GM23338 (cell line): ENCODE measurements around the gene DOCK3. TPM values are rescaled to one million over a fixed set of nuclear protein-coding genes. Genes with fewer than 3 reads are reported as not detected.

Experiments used
- ATAC-seq: fragments of 200-7000 bp; cut with Tn5 transposase; 3 replicates; pipeline ENCODE4 v1.9.1; 2020
- DNase-seq: peaks from one replicate; pipeline ENCODE4 v3.0.0-alpha.2; 2015; ENCODE audit warnings: low spot score
- H2AFZ ChIP-seq: fragments of 200-600 bp; sonication (generic); 2 replicates; pipeline ENCODE4 v1.8.0; 2016; ENCODE audit warnings: antibody characterized with exemption, mild to moderate bottlenecking, moderate library complexity
- H3F3A ChIP-seq: fragments of 200-600 bp; sonication (generic); replicated peaks from 2 replicates; pipeline ENCODE4 v1.8.0; 2017; ENCODE audit warnings: antibody characterized with exemption, mixed run types, low read depth
- H3K27ac ChIP-seq: fragments of 200-600 bp; sonication (generic); 2 replicates; pipeline ENCODE4 v1.6.1; 2016; ENCODE audit warnings: low read depth
- H3K27me3 ChIP-seq: fragments of 200-600 bp; sonication (generic); 2 replicates; pipeline ENCODE4 v1.8.0; 2016; ENCODE audit warnings: mild to moderate bottlenecking, mixed run types, moderate library complexity; ENCODE audit not compliant: insufficient read depth
- H3K36me3 ChIP-seq: fragments of 200-600 bp; sonication (generic); 2 replicates; pipeline ENCODE4 v1.8.0; 2016; ENCODE audit warnings: mild to moderate bottlenecking; ENCODE audit not compliant: insufficient read depth
- H3K4me1 ChIP-seq: fragments of 200-600 bp; sonication (generic); 2 replicates; pipeline ENCODE4 v1.8.0; 2016; ENCODE audit warnings: mild to moderate bottlenecking, moderate library complexity; ENCODE audit not compliant: insufficient read depth
- H3K4me2 ChIP-seq: fragments of 200-600 bp; sonication (generic); 2 replicates; pipeline ENCODE4 v1.7.1; 2017; ENCODE audit warnings: mixed run types
- H3K4me3 ChIP-seq: fragments of 200-600 bp; sonication (generic); 2 replicates; pipeline ENCODE4 v1.6.1; 2016; ENCODE audit warnings: mixed run types
- H3K79me2 ChIP-seq: fragments of 200-600 bp; sonication (generic); replicated peaks from 2 replicates; pipeline ENCODE4 v1.8.0; 2017; ENCODE audit warnings: mild to moderate bottlenecking; ENCODE audit not compliant: insufficient read depth
- H3K9me2 ChIP-seq: fragments of 200-600 bp; sonication (generic); 2 replicates; pipeline ENCODE4 v1.8.0; 2017; ENCODE audit not compliant: insufficient read depth
- H4K20me1 ChIP-seq: fragments of 200-600 bp; sonication (generic); replicated peaks from 2 replicates; pipeline ENCODE4 v1.8.0; 2017; ENCODE audit warnings: mild to moderate bottlenecking; ENCODE audit not compliant: insufficient read depth
- H3K27ac Mint-ChIP-seq: 2 replicates; pipeline ENCODE4 v1.8.0; 2020; ENCODE audit warnings: inconsistent platforms, mild to moderate bottlenecking, moderate library complexity, mixed read lengths
- H3K27me3 Mint-ChIP-seq: 3 replicates; pipeline ENCODE4 v1.8.0; 2022; ENCODE audit warnings: low read depth, mild to moderate bottlenecking, moderate library complexity, mixed read lengths, inconsistent platforms; ENCODE audit not compliant: insufficient read depth, poor library complexity
- H3K36me3 Mint-ChIP-seq: 3 replicates; pipeline ENCODE4 v1.8.0; 2021; ENCODE audit warnings: low read depth, mild to moderate bottlenecking, inconsistent platforms, moderate library complexity, mixed read lengths
- H3K4me1 Mint-ChIP-seq: 3 replicates; pipeline ENCODE4 v1.8.0; 2020; ENCODE audit warnings: mild to moderate bottlenecking, inconsistent platforms, mixed read lengths
- H3K4me3 Mint-ChIP-seq: 3 replicates; pipeline ENCODE4 v1.8.0; 2021; ENCODE audit warnings: moderate library complexity, mild to moderate bottlenecking, inconsistent platforms, mixed read lengths
- H3K9me3 Mint-ChIP-seq: 3 replicates; pipeline ENCODE4 v1.8.0; 2020; ENCODE audit warnings: moderate library complexity, mild to moderate bottlenecking, inconsistent platforms, mixed read lengths
- CREB1 ChIP-seq: fragments of 250-450 bp; sonication (Bioruptor Pico); IDR thresholded peaks from 2 replicates; pipeline ENCODE4 v1.5.0; 2020; ENCODE audit warnings: low read depth, mild to moderate bottlenecking, moderate library complexity
- CTCF ChIP-seq, 2 experiments: fragments of 200-600 bp in 1 of 2; sonication (generic) in 1 of 2; conservative IDR thresholded peaks; 2 replicates each; pipeline versions ENCODE4 v1.5.1 to v1.6.1; 2016 to 2017; ENCODE audit warnings: antibody characterized with exemption in 2 of 2, low read depth in 2 of 2, mild to moderate bottlenecking in 2 of 2, moderate library complexity in 1 of 2
- ETS1 ChIP-seq: IDR thresholded peaks from 2 replicates; pipeline ENCODE4 v1.6.1; 2016; ENCODE audit warnings: antibody characterized with exemption
- EZH2 ChIP-seq: fragments of 200-600 bp; sonication (generic); IDR thresholded peaks from one replicate; pipeline ENCODE4 v1.8.0; 2017; ENCODE audit warnings: antibody characterized with exemption, mild to moderate bottlenecking, low read depth; ENCODE audit not compliant: unreplicated experiment
- EZH2phosphoT487 ChIP-seq: fragments of 200-600 bp; sonication (generic); IDR thresholded peaks from one replicate; pipeline ENCODE4 v1.8.1; 2018; ENCODE audit warnings: antibody characterized with exemption; ENCODE audit not compliant: unreplicated experiment
- JUNB ChIP-seq: IDR thresholded peaks from one replicate; pipeline ENCODE4 v1.6.1; 2016; ENCODE audit warnings: antibody characterized with exemption; ENCODE audit not compliant: unreplicated experiment
- NANOG ChIP-seq: IDR thresholded peaks from 2 replicates; pipeline ENCODE4 v1.6.1; 2016; ENCODE audit warnings: antibody characterized with exemption, borderline replicate concordance
- POLR2AphosphoS5 ChIP-seq: IDR thresholded peaks from 2 replicates; pipeline ENCODE4 v1.6.1; 2016; ENCODE audit warnings: antibody characterized with exemption, low read depth
- REST ChIP-seq: IDR thresholded peaks from one replicate; pipeline ENCODE4 v1.6.1; 2018; ENCODE audit warnings: antibody characterized with exemption; ENCODE audit not compliant: unreplicated experiment
- STAT1 ChIP-seq: IDR thresholded peaks from one replicate; pipeline ENCODE4 v1.6.1; 2016; ENCODE audit warnings: antibody characterized with exemption; ENCODE audit not compliant: unreplicated experiment
- ZNF114 ChIP-seq: fragments of 250-450 bp; sonication (Bioruptor Pico); IDR thresholded peaks from 2 replicates; pipeline ENCODE4 v1.5.0; 2020; ENCODE audit warnings: mild to moderate bottlenecking, moderate library complexity
- ZNF331 ChIP-seq: fragments of 250-450 bp; sonication (Bioruptor Pico); IDR thresholded peaks from 2 replicates; pipeline ENCODE4 v1.5.0; 2020; ENCODE audit warnings: low read depth, mild to moderate bottlenecking, moderate library complexity
- ZNF462 ChIP-seq: fragments of 250-450 bp; sonication (Bioruptor Pico); IDR thresholded peaks from 2 replicates; pipeline ENCODE4 v1.5.0; 2020; ENCODE audit warnings: mild to moderate bottlenecking, moderate library complexity
- polyA plus RNA-seq: library from polyadenylated mRNA; unstranded; fragments of >200 nt; fragmentation: Nextera tagmentation; extraction: Ambion mirVana; gene quantifications from 2 replicates; pipeline ENCODE4 v1.2.1, GENCODE V29; 2016
- total RNA-seq: library from RNA; depleted of rRNA; stranded (reverse); fragments of >200 nt; shearing (Covaris generic); gene quantifications from 2 replicates; pipeline ENCODE4 v1.2.3, GENCODE V29; 2014

Gene DOCK3
- total and polyA plus RNA-seq, 2 experiments from 2014 or later = 2.4 to 5.6 TPM

- H3K27me3 Mint-ChIP-seq = peaks cover 8% of the 10 kb centered on the region
- H4K20me1 ChIP-seq = no peaks in the 10 kb centered on the region
- no peak overlapping the region for H3K4me3 Mint-ChIP-seq
- H3K27ac ChIP-seq = peak overlapping the region; percentile 43; the same call in 1 of the 2 replicates
- H3K9me3 Mint-ChIP-seq = no peaks in the 10 kb centered on the region
- no peaks in the 10 kb centered on the region for H3K27me3 ChIP-seq
- no peak for TF ChIP-seq CTCF (conservative IDR thresholded peaks at IDR 0.05; ENCODE audit: low read depth in 2 of 2)
- TF ChIP-seq CREB1 (CRISPR knock-in tag) = no peak
- no peak for TF ChIP-seq NANOG
- no peak for TF ChIP-seq JUNB
- TF ChIP-seq POLR2AphosphoS5 = no peak
- TF ChIP-seq ZNF114 (CRISPR knock-in tag) = no peak
- no peak for TF ChIP-seq ETS1
- no peak for TF ChIP-seq EZH2phosphoT487
- no peak for TF ChIP-seq REST
- no peak for TF ChIP-seq EZH2
- no peak for TF ChIP-seq ZNF462 (CRISPR knock-in tag)
- no peak for TF ChIP-seq STAT1
- no peak for TF ChIP-seq ZNF331
- H3K9me2 ChIP-seq = no peaks in the 10 kb centered on the region
- H3K79me2 ChIP-seq = no peaks in the 10 kb centered on the region
- H3K4me1 ChIP-seq = no peaks in the 10 kb centered on the region
- H3K27ac Mint-ChIP-seq = no peak overlapping the region; the same call in 1 of the 2 replicates
- no peak overlapping the region for H2AFZ ChIP-seq
- H3K4me2 ChIP-seq = no peak overlapping the region
- H3K36me3 ChIP-seq = no peaks in the 10 kb centered on the region
- peaks cover 11% of the 10 kb centered on the region for H3K4me1 Mint-ChIP-seq
- DNase-seq = peak; percentile 33
- ATAC-seq = peak; percentile 40
- H3K4me3 ChIP-seq = no peak overlapping the region
- no peaks in the 10 kb centered on the region; the same call in 2 of the 3 replicates for H3K36me3 Mint-ChIP-seq
- H3F3A ChIP-seq = no peaks in the 10 kb centered on the region
Observed at GRCh38 chr3:51340013-51340829, 665.5 kb downstream of the DOCK3 start.
